Natural killer cell (primary cell): ENCODE measurements around the gene AKAP5. TPM values are rescaled to one million over a fixed set of nuclear protein-coding genes. Genes with fewer than 3 reads are reported as not detected.
A peak's percentile ranks its signal among the peaks of the same experiment; 100 is the strongest.

Experiments
- ATAC-seq, 3 donors: fragments of 150-1000 bp in 2 of 3; fragments of 200-7000 bp in 1 of 3; cut with Tn5 transposase; 1 replicate in 1 of 3; 2 replicates in 2 of 3; pipeline ENCODE4 v1.10.0; 2021; ENCODE audit warnings: mild to moderate bottlenecking in 2 of 3, moderate library complexity in 2 of 3
- DNase-seq, 2 donors: peaks; one replicate each; pipeline versions ENCODE4 v3.0.0 to v3.0.0-alpha.2; 2013 to 2021; ENCODE audit warnings: mixed read lengths in 1 of 2
- H3K27ac ChIP-seq: one replicate; pipeline ENCODE4 v1.5.1; 2013; ENCODE audit warnings: mild to moderate bottlenecking, low read length
- H3K27me3 ChIP-seq: one replicate; pipeline ENCODE4 v1.6.1; 2013; ENCODE audit warnings: low read length; ENCODE audit not compliant: control insufficient read depth, insufficient read depth
- H3K36me3 ChIP-seq: one replicate; pipeline ENCODE4 v1.6.1; 2013; ENCODE audit warnings: low read length; ENCODE audit not compliant: control insufficient read depth, insufficient read depth
- H3K4me1 ChIP-seq: one replicate; pipeline ENCODE4 v1.6.1; 2013; ENCODE audit warnings: low read length; ENCODE audit not compliant: control insufficient read depth, insufficient read depth
- H3K4me3 ChIP-seq: one replicate; pipeline ENCODE4 v1.5.1; 2013; ENCODE audit warnings: low read length
- H3K9me3 ChIP-seq: one replicate; pipeline ENCODE4 v1.6.1; 2013; ENCODE audit warnings: low read length; ENCODE audit not compliant: control insufficient read depth, insufficient read depth
- H3K27ac Mint-ChIP-seq, 2 donors: one replicate each; pipeline ENCODE4 v1.8.0; 2022; ENCODE audit warnings: mild to moderate bottlenecking in 2 of 2, mixed read lengths in 2 of 2, moderate library complexity in 1 of 2
- H3K27me3 Mint-ChIP-seq, 2 donors: one replicate each; pipeline ENCODE4 v1.8.0; 2022; ENCODE audit warnings: low read depth in 2 of 2, mixed read lengths in 2 of 2
- H3K36me3 Mint-ChIP-seq: one replicate; pipeline ENCODE4 v1.8.0; 2022; ENCODE audit warnings: mixed read lengths
- H3K4me1 Mint-ChIP-seq, 2 donors: one replicate each; pipeline ENCODE4 v1.8.0; 2022; ENCODE audit warnings: mixed read lengths in 2 of 2
- H3K4me3 Mint-ChIP-seq: one replicate; pipeline ENCODE4 v1.8.0; 2022; ENCODE audit warnings: mild to moderate bottlenecking, moderate library complexity, mixed read lengths
- H3K9me3 Mint-ChIP-seq, 2 donors: one replicate each; pipeline ENCODE4 v1.8.0; 2022; ENCODE audit warnings: mixed read lengths in 2 of 2
- WGBS: methylation state at CpG from one replicate; pipeline ENCODE4 v1.1.7; 2013; ENCODE audit warnings: missing lambda C conversion rate; ENCODE audit not compliant: insufficient coverage; 5-methylcytosine and 5-hydroxymethylcytosine counted together
- intact Hi-C: fragments of 100-400 bp; cut with micrococcal nuclease; formaldehyde crosslinking; loops from one replicate; pipeline ENCODE4 v1.14.2; 2022
- total RNA-seq, 4 donors: library from RNA; stranded (reverse); fragments of 120-200 nt in 1 of 4; gene quantifications; one replicate each; pipeline versions ENCODE4 v1.2.3 to v1.2.4, GENCODE V29; 2013 to 2022
- TF ChIP-seq, protein P1 (sequence below): fragments of 200-600 bp; IDR thresholded peaks from one replicate; pipeline ENCODE4 v1.8.0; 2022; ENCODE audit warnings: antibody characterized with exemption

Gene AKAP5
- total RNA-seq, 3 donors from 2014 or later (not counting 1 experiment from before 2014, with no cell fraction given), result 11.1 to 16.3 (median 12.0) TPM

DNA sequence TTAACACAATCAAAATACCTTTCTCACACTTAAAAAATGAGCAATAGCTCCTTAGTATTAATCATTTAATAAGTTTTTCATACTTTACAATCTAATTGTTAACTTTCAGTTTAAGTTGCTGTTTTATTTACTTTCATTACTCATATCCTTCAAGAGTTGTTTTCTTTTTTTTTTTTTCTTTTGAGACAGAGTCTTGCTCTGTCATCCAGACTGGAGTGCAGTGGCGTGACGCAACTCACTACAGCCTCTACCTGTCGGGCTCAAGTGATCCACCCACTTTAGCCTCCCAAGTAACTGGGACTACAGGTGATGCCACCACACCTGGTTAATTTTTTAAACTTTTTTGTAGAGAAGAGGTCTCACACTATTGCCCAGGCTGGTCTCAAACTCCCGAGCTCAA, 55.4 kb downstream of the AKAP5 start:
- H3K4me1 ChIP-seq, result peaks cover 5% of the 10 kb centered on the region
- WGBS, result 94% methylated on average over 4 of the region's 4 CpGs

DNA sequence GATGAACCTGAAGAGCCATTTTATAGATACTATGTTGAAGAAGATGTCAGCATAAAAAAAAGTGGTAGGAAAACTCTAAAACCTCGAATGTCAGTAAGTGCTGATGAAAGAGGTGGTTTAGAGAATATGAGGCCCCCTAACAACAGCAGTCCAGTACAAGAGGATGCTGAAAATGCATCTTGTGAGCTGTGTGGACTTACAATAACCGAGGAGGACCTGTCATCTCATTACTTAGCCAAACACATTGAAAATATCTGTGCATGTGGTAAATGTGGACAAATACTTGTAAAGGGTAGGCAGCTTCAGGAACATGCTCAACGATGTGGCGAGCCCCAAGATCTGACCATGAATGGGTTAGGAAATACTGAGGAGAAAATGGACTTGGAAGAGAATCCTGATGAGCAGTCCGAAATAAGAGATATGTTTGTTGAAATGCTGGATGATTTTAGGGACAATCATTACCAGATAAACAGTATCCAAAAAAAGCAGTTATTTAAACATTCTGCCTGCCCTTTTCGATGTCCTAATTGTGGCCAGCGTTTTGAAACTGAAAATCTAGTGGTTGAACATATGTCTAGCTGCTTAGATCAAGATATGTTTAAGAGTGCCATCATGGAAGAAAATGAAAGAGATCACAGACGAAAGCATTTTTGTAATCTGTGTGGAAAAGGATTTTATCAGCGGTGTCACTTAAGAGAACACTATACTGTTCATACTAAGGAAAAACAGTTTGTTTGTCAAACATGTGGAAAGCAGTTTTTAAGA, 57.5 kb downstream of the AKAP5 start:
- H3K4me3 Mint-ChIP-seq, result no peak overlapping the region
- peaks cover 22 to 27% of the 10 kb centered on the region in 2 donors for H3K4me1 Mint-ChIP-seq
- TF ChIP-seq, protein P1, sequence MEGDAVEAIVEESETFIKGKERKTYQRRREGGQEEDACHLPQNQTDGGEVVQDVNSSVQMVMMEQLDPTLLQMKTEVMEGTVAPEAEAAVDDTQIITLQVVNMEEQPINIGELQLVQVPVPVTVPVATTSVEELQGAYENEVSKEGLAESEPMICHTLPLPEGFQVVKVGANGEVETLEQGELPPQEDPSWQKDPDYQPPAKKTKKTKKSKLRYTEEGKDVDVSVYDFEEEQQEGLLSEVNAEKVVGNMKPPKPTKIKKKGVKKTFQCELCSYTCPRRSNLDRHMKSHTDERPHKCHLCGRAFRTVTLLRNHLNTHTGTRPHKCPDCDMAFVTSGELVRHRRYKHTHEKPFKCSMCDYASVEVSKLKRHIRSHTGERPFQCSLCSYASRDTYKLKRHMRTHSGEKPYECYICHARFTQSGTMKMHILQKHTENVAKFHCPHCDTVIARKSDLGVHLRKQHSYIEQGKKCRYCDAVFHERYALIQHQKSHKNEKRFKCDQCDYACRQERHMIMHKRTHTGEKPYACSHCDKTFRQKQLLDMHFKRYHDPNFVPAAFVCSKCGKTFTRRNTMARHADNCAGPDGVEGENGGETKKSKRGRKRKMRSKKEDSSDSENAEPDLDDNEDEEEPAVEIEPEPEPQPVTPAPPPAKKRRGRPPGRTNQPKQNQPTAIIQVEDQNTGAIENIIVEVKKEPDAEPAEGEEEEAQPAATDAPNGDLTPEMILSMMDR, result no peak
- intact Hi-C loops, result no loop called here
- no peaks in the 10 kb centered on the region for H3K36me3 Mint-ChIP-seq
- no peak for DNase-seq
- Histone ChIP-seq H3K27ac (no peak overlapping the region), H3K4me1 (peaks cover 5% of the 10 kb centered on the region), H3K4me3 (no peak overlapping the region), H3K36me3 (peaks cover 37% of the 10 kb centered on the region), H3K9me3 (no peaks in the 10 kb centered on the region), H3K27me3 (no peaks in the 10 kb centered on the region)
- 83% methylated on average over 7 of the region's 9 CpGs for WGBS
- H3K27me3 Mint-ChIP-seq, result no peaks in the 10 kb centered on the region
- peak in 1 of 3 donors; percentile 7 for ATAC-seq
- H3K9me3 Mint-ChIP-seq, result no peaks in the 10 kb centered on the region
- H3K27ac Mint-ChIP-seq, result no peak overlapping the region

More for the DNA sequence above, 55.4 kb downstream of the AKAP5 start:
- Histone ChIP-seq H3K9me3 (no peaks in the 10 kb centered on the region), H3K36me3 (peaks cover 34% of the 10 kb centered on the region), H3K27me3 (no peaks in the 10 kb centered on the region), H3K4me3 (no peak overlapping the region), H3K27ac (no peak overlapping the region)
- peak overlapping the region in 1 of 2 donors; percentile 18 for H3K27ac Mint-ChIP-seq
- DNase-seq (no peak), ATAC-seq (no peak)
- intact Hi-C loops, result no loop called here
- no peaks in the 10 kb centered on the region for H3K27me3 Mint-ChIP-seq
- H3K9me3 Mint-ChIP-seq, result no peaks in the 10 kb centered on the region
- TF ChIP-seq, protein P1, result no peak
- H3K36me3 Mint-ChIP-seq, result no peaks in the 10 kb centered on the region
- no peak overlapping the region for H3K4me3 Mint-ChIP-seq
- peaks cover 26 to 29% of the 10 kb centered on the region in 2 donors for H3K4me1 Mint-ChIP-seq

Other genes with a start within 250 kb of the AKAP5 start
- under 1 TPM in 1 of 3 donors, not detected in 2; 0.53 TPM for gene ESR2, start 171.1 kb upstream of the AKAP5 start, total RNA-seq
- gene MTHFD1, start 77.1 kb upstream of the AKAP5 start, total RNA-seq, result 10 to 100 TPM; 27.6 to 34.6 (median 28.0) TPM
- 10 to 100 TPM; 29.7 to 36.7 (median 31.1) TPM for gene ZBTB25, start 38.3 kb downstream of the AKAP5 start, total RNA-seq
- 100 to 1,000 TPM; 146 to 166 (median 151) TPM for gene ZBTB1, start 39.3 kb downstream of the AKAP5 start, total RNA-seq
- 1 to 10 TPM; 1.1 to 1.5 (median 1.1) TPM for gene HSPA2, start 75.2 kb downstream of the AKAP5 start, total RNA-seq
- 1 to 10 TPM in 2 of 3 donors, under 1 TPM in 1; 0.60 to 1.2 (median 1.0) TPM for gene PPP1R36, start 84.5 kb downstream of the AKAP5 start, total RNA-seq
- gene PLEKHG3, start 238.9 kb downstream of the AKAP5 start, total RNA-seq, result 100 to 1,000 TPM; 184 to 285 (median 225) TPM